ENCODE data around the gene HSD17B12.
"Not testable (repeated sequence)": the region's sequence is repeated elsewhere in the genome, so short reads cannot be mapped to it uniquely, and the experiment has no call there.

The HSD17B12 gene

DNA sequence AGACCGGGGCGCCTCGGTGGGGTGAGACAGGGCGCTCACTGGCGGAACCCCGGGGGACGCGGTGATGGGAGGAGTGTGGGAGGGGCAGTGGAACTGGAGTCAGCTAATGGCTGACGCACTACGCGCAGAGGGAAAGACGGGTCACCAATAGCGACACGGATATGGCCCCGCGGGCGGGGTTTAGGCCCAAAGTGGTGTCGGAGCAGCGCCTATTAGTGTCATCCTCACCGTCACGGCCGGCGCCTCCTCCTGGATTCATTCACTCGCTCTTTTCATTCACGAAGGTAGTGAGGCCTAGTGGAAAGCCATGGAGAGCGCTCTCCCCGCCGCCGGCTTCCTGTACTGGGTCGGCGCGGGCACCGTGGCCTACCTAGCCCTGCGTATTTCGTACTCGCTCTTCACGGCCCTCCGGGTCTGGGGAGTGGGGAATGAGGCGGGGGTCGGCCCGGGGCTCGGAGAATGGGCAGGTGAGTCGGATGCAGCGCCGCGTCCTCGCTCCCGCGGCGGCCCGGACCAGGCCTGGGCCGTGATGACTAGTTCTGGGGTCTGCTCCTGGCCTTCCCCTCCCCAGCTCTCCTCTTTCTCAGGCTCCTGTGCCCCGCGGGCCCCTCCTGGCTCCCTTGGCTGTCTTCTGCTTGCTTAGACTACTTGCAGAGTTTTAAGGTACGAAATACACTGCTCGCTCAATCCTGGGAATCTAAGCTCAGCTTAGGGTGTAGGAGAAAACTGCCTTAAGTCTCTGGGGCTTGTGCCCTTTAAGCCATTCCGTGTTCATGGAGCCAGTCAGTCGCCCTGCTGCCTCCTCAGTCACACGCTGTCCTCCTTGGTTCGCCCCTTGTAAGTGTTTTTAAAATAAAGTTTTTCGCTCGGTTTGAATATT is at the start of gene HSD17B12:
HSD17B12 (plus strand) TSS at position 218 of the 880 bp plus-strand sequence; CDS start at position 308, 90 bp downstream.
- peak; percentile 99 for DNase-seq

DNA sequence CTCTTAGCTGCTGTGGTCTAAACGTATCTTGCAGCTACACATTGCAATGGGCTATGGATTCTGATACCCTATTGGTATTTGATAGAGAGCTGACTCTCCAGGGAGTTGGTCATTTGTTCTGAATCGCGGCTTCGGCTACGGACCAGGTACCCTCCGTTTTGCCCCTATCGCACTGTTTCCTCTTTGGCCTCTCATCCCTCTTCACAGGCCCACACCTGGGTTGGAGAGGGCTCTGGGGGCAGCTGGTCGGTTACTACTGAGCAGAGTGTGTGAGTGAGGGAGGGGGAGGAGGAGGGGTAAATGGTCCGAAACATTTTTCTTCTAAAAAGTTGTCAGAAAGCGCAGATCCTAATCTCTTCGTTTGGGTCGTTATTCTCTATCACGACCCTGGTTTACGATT is 48.8 kb upstream of the HSD17B12 start:
- no peak for DNase-seq

DNA sequence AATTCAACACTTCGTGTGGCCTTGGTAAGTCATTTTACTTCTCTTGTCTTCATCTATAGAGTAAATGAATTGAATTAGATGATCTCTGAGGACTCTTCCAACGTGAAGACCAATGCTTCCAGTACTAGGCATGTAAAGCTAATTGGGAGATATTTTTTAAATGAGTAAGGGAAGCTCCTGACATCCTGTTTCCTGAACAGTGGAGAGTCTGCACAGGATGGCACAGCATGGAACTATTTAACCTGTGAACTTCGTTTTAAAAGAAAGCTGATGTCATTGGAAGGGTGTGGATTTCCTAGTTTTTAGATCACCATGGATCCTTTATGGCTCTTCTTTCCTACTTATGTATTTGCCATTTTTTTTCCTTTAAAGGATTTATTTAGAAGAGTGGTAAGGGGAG is 48.4 kb upstream of the HSD17B12 start:
- no peak for DNase-seq

DNA sequence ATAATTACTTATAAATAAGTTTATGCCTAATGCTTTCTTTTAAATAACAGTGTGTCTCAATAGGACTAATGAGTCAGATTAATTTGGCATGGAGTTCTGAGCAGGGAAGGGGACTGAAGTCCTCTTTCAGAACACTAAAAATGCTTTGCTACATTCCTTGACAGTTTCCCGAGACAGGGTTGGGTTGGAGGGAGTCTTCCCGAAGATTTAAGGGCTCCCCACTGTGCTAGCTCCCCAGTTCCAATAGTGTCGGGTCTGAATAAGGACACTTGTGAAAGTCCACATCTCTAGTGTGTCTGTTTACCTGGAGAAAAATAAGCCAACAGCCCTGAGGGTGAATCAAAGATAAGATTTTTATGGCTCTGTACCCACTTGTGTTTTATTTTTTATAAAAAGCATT is 41.8 kb upstream of the HSD17B12 start:
- no peak for DNase-seq

DNA sequence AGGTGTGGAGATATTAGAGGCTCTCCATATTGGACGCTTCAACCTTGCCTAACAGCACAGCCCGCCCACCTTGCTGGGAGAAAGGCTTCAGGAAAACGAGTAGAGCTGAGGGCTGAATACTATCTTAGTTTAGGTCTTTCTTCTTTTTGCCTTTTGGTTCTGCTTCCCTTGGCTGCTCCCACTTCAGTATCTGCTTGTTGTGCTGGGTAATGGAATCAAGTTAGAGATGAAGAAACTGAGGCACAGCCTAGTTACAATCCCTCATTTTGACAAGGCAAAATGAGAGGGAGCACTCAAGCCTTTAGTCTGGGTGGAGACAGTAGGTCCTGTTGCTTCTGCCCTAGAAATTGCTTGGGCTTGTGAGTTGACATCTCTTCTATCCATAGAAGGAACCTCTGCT is 41.3 kb upstream of the HSD17B12 start:
- no peak for DNase-seq

DNA sequence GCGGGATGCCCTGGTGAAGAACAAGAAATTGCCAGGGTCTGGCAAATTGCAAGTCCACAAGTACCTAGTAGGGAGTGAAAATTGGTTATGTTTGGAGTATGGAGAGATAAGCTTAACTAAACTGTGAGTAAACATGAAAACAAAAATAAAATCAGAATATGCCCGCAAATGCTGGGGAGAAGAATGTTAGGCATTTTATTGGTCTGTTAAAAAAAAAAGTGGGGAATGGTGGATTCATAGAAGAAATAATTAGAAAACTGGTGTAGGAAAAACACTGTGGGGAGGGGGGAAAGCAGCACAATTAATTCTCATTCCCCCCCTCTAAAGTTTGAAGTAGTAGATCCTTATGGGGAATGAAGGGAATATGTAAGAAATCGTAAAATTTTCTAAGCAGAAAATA is 40.6 kb upstream of the HSD17B12 start:
- DNase-seq = no peak

DNA sequence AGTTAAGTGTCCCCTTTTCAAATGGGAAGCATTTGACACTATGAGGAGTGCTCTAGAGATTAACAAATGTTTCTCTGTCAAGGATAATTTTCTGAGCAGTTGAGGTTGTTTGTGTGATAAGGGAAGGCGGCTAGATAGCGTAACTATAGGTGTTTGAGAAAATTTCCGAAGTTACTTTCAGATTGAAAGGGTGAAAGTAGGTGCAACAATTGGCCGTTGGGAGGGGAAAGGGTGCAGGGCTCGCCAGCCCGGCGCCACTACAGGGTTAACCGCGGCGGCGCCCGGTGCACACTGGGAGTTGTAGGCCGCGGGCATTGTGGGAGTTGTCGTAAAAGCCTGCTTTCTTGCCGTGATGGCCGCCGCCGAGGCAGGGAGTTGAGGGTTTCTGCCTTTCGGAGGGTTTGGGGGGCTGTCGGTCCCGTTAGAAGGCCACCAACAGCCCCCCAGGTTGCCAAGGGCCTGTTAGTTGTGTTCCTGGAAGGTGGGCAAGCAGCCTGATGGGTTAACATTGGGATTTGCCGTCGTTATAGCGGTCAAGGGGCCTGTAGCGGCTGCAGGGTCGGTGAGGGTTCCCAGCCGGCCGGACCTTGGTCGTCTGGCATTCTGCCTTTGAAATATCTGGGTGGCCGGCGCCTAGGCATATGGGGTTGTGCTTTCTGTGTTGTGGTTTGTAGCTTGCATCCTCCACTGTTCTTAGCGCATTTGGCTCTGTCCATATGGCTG is 36.5 kb upstream of the HSD17B12 start:
- peak; percentile 84 for DNase-seq

DNA sequence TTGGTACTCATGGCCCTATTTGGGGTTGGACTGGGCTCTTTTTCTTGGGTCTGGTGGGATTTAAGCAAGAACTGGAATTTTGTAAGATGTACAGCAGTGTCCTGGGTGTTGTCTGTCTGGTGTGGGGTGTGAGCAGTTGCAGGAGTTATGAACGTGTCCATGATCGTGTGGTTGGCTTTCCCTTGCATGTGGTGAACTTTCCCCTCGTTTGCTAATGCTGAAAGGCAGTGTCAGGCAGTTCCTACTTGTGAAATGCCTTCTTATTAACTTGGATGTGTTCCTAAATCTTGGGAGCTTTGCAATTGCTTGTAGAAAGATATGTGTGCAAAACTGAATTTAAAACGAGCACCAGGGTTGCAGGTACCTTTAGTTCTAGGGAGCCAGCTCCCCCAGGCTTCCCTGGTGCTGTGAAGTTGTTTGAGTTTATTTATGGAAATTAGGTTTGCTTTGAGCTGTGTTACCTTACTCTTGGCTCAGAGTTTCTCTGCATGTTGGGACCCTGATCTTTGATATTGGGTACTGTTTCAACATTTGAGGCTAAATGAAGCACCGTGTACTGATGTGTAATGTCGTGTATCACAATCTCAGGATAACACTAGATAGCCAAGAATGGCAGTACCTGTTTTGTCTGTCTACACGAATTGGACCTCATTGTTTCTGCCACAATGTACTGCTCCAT is 35.8 kb upstream of the HSD17B12 start:
- DNase-seq = no peak

DNA sequence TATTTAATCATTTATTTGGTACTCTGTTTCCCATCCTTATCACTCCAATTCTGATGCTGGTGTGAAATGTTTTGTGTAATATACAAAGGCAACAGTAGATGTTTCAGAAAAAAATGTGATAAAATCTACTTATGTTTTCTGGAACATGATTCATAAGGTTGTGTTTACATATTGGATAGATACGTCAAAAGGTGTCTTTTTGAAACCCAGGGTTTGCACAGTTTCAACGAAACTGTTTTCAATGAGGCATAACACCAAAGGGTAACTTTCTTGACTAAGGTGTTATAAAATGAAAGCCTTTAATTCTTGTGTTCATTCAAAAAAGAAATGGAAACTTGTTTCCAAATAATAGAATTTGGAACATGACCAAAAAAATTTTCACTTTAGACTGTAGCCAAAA is 33.8 kb upstream of the HSD17B12 start:
- no peak for DNase-seq

DNA sequence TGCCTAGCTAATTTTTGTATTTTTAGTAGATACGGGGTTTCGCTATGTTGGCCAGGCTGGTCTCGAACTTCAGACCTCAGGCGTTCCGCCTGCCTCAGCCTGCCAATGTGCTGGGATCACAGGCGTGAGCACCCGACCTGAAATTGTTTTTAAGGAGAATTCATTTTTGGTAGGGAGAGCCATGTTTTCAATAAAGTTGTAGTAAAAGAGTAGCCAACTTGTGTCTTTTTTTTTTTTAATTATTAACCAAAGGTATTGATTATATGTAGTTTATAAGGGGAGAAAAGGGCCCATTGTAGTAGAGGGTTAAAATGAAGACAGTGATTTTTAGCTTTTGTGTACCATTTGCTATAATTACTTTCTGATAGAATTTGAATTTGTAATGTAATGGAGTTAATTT is 31.6 kb upstream of the HSD17B12 start:
- no peak for DNase-seq

DNA sequence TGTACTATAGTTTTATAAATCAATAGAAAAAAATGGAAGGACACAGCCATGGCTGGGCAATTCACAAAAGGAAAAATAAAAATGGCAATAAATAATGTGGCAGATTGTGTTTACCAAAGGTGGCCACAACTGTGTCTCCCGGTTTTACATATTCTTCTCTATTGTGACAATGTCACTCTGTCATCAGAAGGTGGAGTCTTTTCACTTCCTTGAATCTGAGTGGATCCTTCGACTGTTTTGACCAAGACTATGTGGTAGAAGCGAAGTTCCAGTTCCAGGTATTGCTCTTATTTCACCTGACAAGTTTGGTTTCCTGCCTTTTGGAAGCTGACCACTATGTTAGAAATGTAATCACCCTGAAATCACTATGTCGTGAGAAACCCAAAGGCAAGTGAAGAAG is 31.0 kb upstream of the HSD17B12 start:
- DNase-seq = no peak

DNA sequence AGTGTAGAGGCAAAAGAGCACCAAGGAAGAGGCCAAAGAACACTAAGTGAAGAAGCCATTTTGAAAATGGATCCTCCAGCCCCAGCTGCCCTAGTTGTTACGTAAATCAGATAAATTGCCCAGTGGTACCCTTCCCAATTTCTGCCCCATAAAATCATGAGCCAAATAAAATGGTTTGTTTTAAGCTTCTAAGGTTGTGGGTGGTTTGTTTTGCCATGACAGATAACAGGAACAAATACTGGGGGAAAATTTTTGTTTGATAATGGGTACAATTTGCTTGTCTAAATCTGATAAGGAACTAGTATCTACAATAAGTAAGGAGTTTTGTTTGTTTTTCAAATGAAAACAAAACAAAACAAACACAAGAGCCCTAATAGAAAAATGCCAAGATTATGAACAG is 30.6 kb upstream of the HSD17B12 start:
- no peak for DNase-seq

DNA sequence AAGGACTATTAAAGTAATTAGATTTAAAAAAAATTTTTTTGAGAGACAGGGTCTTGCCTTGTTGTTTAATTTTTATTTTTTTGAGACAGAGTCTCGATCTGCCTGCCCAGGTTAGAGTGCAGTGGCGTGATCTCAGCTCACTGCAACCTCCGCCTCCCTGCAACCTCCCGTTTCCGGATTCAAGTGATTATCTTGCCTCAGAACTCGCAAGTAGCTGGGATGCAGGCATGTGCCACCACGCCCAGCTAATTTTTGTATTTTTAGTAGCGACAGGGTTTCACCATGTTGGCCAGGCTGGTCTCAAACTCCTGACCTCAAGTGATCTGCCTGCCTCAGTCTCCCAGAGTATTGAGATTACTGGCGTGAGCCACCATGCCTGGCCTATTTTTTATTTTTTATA is 17.5 kb upstream of the HSD17B12 start:
- not testable (repeated sequence) for DNase-seq

DNA sequence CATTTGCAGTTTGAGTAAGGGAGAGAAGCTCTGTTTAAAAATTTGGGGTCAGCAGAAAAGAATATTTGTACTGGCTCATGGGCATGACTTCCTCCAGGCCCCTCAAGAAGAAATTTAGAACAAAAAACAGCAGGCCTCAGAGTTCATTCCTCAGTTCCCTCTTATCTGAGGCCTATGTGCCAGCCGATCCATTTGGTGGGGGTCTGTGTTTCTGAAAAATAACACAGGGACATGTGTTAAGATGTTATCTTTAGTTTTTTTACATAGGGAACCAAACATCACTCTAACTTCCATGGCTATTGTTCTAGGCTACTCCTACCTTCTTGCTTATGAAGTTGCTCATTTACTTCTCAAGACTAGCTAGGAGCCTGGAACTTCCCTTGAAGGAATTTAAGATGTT is 16.2 kb upstream of the HSD17B12 start:
- DNase-seq = no peak

DNA sequence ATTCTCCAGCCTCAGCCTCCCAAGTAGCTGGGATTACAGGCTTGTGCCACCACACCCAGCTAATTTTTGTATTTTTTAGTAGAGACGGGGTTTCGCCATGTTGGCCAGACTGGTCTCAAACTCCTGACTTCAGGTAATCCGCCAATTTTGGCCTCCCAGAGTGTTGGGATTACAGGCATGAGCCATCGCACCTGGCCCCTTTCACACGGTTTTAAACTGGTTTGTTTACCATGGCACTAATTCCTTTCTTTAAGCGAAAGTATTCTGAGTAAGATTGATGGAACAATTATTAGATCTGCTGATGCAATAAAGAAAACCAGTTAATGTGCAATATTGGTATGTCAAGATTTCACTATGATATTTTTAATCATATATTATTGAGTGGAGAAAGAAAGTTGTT is 9.3 kb upstream of the HSD17B12 start:
- not testable (repeated sequence) for DNase-seq

DNA sequence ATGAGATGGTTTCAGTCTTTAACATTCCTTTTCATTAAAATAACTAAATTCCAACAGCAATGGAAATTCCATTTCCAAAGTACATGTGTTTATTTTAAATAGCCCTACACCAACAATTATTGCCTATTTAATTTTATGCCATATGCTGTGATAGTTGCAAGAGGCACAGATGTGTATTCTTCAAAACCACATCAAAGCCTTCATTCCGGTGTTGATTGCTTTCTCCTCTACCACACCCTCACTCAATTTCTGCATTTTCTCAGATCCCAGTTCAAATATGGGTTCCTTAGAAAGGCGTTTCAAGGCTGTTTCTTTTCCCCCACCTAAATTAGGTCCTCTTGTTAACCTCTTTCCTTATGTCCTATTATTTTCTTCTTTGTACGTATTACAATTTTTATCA is 6.0 kb upstream of the HSD17B12 start:
- DNase-seq = no peak

DNA sequence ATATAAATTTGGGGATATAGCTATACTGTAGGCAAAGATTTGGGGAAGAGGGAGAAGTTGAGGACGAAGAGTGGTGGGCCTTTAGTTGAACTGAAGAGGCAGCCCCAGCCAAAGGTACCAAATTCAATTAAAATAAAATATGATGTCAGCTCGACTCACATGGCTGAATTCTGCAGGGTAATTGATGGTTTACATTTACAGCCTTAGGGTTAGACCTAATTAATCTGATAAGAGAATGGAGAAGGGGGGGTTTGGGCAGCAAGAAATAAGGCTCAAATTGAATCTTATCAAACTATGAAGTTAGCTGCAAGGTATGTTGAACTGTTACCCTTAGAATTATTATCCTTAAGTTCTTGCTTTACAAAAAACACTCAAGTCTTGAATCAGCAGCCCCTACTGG is 3.6 kb upstream of the HSD17B12 start:
- no peak for DNase-seq

DNA sequence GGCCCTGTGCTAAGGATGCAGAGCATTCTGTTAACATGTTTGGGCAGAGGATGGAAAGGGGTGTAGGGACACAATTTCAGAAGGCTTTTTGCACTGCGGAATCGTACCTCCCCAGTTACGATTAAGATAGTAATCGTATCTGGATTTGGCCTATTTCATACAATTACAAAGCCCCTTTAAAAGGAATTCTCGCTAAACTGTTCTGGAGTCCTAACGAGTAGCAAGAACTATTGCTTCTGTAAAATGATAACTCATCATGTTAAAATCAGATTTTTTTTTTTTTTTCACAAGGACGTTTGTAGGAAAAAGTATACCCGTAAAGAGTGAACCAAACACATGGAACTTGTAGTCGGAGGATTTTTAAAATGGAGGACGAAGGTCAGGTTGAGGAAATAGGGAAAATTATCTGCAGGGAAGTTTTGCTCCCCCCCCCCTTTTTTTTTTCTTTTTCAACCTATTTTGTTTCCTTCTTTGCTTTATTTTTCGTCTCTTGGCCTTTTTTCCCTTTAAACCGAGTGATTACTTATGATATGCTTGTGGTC is 934 bp downstream of the HSD17B12 start:
- peak; percentile 2 for DNase-seq

DNA sequence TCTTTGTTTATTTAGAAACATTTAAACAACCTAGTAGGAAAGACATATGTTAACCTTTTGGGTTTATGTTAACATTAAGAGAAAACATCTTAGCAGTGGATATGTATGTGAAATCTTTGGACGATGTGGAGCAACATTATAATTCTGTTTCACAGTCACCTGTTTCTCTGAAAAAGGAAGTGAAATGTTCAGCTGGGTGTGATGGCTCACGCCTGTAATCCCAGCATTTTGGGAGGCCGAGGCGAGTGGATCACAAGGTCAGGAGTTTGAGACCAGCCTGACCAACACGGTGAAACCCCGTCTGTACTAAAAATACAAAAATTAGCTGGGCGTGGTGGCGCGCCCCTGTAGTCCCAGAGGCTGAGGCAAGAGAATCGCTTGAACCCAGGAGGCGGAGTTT is 1.5 kb downstream of the HSD17B12 start:
- not testable (repeated sequence) for DNase-seq

DNA sequence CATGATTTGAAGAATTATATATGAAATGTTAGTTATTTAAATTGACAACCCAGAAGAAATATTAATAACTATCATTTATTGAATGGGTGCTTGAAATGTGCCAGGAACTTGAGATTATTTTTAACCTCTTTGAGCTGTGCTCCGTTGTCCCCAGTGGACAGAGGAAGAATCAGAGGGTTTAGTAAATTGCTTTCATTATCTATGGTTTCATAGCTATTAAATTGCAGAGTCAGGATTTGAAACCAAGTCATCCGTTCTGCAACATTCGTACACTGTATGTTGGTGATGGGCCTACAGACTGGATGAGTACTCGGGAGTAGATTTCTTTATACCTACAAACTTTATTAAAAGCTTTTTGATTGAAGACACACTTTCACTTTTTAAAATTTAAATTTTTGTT is 4.9 kb downstream of the HSD17B12 start:
- DNase-seq = no peak

DNA sequence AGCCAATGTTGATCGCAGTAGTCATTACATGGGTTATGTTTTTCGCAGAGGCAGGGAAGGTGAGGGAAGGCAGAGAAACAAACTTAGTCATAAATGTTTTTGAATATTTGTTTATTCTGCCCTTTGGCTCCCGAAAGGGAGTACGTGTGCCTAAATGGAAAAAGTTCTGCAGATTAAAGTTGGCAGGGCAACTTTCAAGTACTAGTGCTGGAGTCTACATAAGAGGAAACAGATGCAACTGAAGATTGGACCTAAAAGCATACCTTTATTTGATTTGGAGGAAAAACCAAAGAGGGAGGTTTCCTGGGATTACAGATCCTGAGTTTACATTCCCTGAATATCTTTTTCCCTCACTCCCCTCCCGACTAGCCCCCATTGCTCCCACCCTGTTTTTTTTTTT is 5.7 kb downstream of the HSD17B12 start:
- DNase-seq = no peak

DNA sequence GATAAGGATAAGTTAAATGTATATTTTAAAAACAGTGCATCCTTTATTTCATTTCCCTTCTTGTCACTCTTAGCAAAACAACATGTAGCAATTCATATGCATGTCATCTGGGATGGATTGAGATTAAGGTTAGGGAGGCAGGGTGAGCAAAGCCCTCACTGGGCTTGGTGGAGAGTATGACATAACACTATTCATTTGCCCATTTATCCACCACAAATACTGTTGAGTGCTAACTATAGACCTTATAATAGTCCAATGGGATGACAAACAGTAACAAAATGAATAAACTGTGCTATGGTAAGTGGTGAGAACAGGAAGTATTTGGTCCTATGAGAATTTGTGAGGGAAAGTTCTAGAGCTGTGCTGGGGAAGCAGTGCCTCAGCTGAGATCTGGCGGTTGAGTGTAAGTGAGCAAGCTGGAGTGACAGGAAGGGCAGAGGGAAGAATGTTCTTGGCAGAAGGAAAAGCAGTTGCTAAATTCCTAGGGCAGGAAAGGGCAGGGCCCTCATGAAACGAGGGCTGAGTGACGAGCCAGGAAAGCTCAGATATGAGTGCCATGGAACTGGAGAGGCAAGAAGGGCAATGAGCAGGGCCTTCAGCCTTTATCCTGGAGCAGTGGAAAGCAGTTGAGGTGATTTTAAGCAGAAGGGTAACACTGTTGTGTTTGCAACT is 6.7 kb downstream of the HSD17B12 start:
- no peak for DNase-seq

DNA sequence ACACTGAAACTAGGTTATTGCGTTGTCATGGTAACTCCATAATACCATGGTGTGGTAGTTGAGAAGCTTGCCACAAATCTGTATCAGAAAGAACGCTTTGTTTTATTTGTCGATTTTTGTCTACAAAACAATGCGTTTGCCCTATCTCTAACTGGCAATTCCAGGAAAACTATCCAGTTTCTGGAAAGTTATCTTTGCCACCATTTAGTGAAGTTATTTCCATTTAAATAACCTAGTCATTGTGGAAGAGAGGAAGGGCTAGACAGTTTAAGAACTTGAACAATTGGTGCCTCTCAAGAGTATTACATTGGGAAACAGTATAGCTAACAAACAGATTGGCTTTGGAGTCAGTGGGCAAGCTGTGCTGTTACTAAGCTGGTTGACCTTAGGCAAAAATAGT is 7.9 kb downstream of the HSD17B12 start:
- no peak for DNase-seq
